GM20431 (cell line): ENCODE measurements around the gene ZNF324B.
"Not testable (repeated sequence)": the region's sequence is repeated elsewhere in the genome, so short reads cannot be mapped to it uniquely, and the experiment has no call there.

ENCODE experiments used
- in situ Hi-C: fragments of 300-500 bp; cut with MseI, MboI; formaldehyde crosslinking; loops from one replicate; pipeline ENCODE4 v1.15.0; 2020; ENCODE audit warnings: low sequenced_read_pairs; ENCODE audit not compliant: unreplicated experiment

ZNF324B gene

GRCh38 chr19:58477871-58478270, 26.4 kb downstream of the ZNF324B start:
- in situ Hi-C loops = no loop called here

GRCh38 chr19:58479303-58479702, 27.9 kb downstream of the ZNF324B start:
- in situ Hi-C loops = no loop called here

DNA sequence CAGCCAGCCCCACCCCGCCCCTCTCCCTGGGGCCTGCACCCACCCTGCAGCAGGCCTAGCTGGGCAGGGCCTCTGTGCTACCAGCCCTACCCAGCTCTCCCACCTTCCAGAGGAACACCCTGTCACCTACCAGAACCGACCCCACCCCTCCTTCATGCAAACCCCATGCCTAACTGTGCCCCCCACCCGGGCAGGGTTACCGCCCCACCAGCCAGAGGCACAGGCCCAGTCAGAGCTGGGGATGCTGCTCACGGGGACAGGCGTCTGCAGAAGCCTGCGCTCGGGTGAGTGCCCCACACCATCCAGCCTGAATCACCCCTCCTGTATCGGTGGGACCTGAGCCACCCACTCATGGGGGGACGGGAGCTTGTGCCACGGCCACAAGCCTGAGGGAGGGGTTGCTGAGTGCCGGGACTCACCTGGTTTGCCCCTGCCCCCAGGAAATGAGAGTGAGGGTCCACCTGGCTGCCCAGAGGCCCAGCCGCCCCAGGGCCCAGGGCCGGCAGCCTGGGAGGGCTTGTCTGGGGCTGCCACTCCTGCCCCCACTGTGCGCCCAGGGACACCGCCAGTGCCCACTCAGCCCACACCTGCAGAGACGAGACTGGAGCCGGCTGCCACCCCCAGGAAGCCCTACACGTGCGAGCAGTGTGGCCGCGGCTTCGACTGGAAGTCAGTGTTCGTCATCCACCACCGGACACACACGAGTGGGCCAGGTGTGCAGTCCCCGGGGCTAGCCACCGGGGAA, 28.5 kb downstream of the ZNF324B start:
- in situ Hi-C loops = no loop called here

- in situ Hi-C loops = no loop called here
Observed at GRCh38 chr19:58480481-58480830, 29.0 kb downstream of the ZNF324B start.

- in situ Hi-C loops = no loop called here
Observed at GRCh38 chr19:58480831-58481230, 29.4 kb downstream of the ZNF324B start.

- in situ Hi-C loops = no loop called here
Observed at GRCh38 chr19:58482372-58482771, 30.9 kb downstream of the ZNF324B start.

DNA sequence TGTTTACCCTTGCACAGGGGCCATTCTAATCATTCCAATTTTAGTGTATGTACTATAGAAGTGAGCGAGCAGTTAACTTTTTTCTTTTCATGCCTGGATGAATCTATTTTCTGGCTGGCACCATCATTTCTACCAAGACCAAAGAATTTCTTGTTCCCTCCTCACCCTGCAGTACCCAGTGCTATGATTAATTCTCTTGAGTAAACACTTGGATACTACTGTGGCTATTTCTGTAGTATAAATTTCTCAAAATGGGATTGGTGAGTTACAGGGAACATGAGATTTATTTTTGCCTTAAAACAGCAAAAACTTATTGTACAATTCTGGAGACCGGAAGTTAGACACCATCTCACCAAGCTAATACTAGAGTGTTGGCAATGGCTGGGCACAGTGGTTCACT, 32.4 kb downstream of the ZNF324B start:
- in situ Hi-C loops = no loop called here

GRCh38 chr19:58484349-58484748, 32.9 kb downstream of the ZNF324B start:
- in situ Hi-C loops = not testable (repeated sequence)

DNA sequence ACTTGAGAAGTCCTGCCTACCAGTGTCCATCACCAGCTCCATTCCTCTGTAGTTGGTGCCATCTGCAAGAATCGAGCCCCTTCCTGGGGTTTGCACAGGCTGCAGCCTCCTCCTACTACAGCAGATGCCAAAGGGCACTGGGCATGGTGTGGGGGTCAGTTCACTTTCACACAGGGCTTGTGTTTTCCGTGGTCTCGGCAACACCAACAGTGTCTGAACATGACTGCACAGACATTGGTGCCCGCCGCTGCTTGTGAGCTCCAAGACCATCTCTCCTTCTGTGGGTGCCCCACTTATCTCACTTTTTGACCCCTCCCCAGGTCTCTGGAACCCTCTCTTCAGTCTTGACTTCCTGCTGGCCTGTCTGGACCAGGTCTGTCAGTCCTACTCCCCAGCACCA, 40.0 kb downstream of the ZNF324B start:
- in situ Hi-C loops = no loop called here

GRCh38 chr19:58492265-58492664, 40.8 kb downstream of the ZNF324B start:
- in situ Hi-C loops = no loop called here

GRCh38 chr19:58497634-58498170, 46.3 kb downstream of the ZNF324B start:
- in situ Hi-C loops = no loop called here

- in situ Hi-C loops = no loop called here
Observed at GRCh38 chr19:58498316-58499020, 47.0 kb downstream of the ZNF324B start.

GRCh38 chr19:58499021-58499927, 47.9 kb downstream of the ZNF324B start:
- in situ Hi-C loops = no loop called here

DNA sequence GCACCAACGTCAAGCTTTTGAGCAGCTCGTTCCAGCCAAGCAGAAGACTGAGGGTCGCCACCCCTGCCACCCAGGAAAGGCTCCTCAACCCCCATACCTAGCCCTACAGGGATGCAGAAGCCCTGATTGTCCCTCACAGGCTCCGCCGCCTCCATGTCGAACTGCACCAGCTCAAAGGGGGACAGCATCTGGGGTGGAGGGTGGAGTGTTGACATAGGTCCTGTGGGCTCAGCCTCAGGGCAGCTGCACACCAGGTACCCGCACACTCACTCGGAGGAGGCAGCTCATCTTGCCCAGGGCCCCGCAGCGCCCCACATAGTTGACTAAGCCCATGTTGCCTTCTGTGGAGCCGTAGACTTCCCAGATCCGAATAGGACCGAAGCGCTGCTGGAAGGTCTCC, 48.8 kb downstream of the ZNF324B start:
- in situ Hi-C loops = no loop called here
